Hematopoietic multipotent progenitor cell (in vitro differentiated cells): ENCODE data around the gene SPINDOC. TPM values are rescaled to one million over a fixed set of nuclear protein-coding genes. Genes with fewer than 3 reads are reported as not detected.
A peak's percentile ranks its signal among the peaks of the same experiment; 100 is the strongest.
"Not testable (repeated sequence)": the region's sequence is repeated elsewhere in the genome, so short reads cannot be mapped to it uniquely, and the experiment has no call there.

Source experiments
- DNase-seq, 3 donors: peaks; one replicate each; pipeline ENCODE4 v3.0.0-alpha.2; 2011 to 2015; ENCODE audit warnings: low read depth in 2 of 3, low spot score in 2 of 3
- total RNA-seq: library from RNA; depleted of rRNA; stranded (reverse); fragments of >200 nt; gene quantifications from one replicate; pipeline ENCODE4 v1.2.3, GENCODE V29; 2012

Gene SPINDOC, protein sequence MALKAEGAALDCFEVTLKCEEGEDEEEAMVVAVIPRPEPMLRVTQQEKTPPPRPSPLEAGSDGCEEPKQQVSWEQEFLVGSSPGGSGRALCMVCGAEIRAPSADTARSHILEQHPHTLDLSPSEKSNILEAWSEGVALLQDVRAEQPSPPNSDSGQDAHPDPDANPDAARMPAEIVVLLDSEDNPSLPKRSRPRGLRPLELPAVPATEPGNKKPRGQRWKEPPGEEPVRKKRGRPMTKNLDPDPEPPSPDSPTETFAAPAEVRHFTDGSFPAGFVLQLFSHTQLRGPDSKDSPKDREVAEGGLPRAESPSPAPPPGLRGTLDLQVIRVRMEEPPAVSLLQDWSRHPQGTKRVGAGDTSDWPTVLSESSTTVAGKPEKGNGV
- total RNA-seq: 21.3 TPM

DNA sequence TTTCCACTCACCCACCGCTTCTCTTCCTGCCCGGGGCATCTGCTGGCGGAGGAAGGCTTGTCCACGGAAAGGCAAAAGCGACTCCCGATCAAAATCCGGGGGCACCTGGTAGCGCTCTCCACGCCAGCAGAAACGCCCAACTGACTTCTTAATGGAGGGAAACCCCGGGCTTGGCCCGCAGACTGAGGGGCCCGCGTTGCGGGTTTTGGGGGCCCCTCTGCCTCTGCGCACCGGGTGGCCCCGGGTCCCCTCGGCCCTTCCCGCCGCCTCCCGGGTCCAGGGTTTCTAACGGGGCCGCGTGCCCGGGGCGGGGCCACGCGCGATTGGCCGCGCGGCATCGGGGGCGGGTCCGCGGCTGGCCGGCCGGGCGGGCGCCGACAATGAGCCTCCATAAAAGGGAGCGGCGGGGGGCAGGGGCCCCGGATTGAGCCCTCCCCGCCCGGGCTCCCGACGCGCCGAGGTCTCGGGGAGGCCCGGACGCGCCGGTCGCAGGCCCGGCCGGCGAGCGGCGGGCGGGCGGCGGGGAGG lies at the start of gene SPINDOC:
TSS of gene SPINDOC (plus strand) at position 422 of the 528 bp plus-strand sequence. CDS start 231 bp downstream, outside the sequence.
- DNase-seq: peak; percentile 22 to 61 (median 42)

DNA sequence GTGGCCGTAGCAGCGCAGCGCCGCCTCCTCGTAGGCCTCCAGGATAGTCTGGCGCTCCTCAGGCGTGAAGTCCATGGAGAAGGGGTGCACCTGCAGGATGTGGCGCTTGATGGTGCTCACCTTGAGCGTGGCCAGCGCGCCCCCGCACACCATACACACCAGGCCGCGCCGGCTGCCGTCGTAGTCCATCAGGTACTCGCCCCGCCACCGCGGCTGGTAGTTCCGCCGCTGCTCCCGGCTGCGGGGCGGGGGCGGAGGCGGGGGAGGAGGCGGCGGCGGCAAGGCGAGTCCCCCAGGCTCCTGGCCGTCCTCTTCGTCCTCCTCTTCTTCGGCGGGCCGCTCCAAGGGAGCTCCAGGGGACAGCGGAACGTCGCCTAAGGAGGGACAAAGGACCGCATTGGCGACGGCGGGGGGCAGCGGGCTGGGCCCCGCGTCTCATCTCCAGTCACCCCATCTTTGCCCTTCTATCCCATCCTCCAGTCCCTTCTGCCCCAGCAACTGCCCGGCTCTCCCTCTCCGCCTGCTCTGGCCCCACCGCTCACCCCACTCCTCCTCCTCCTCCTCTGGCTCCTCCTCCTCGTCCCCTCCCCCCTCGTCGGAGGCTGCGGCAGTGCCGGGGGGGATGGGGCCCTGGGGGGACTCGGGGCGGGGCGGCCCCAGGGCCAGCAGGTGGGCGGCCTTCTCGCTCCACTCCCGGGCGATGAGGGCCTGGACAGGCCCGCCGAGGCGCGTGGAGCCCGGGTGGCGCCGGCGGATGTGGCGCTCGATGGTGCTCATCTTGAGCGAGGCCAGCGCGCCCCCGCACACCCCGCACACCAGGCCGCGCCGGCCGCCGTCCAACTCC lies 49.5 kb upstream of the SPINDOC start:
- no peak for DNase-seq

DNA sequence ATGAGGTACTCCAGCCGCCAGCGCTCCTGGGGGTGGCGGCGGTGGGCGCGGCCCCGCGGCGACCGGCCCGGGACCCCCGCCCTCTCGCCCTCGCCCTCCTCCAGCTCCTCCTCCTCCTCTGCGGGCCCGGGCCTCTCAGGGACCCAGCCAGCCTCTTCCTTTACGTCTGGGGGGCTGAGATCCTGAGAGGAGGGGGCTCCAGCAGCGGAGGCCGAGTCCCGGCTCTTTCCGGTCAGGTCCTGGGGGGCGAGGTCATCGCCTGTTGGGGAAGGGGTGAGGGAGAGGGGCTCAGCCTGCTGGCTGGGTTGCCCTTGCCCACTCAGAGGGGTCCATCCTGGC lies 48.9 kb upstream of the SPINDOC start:
- no peak for DNase-seq

DNA sequence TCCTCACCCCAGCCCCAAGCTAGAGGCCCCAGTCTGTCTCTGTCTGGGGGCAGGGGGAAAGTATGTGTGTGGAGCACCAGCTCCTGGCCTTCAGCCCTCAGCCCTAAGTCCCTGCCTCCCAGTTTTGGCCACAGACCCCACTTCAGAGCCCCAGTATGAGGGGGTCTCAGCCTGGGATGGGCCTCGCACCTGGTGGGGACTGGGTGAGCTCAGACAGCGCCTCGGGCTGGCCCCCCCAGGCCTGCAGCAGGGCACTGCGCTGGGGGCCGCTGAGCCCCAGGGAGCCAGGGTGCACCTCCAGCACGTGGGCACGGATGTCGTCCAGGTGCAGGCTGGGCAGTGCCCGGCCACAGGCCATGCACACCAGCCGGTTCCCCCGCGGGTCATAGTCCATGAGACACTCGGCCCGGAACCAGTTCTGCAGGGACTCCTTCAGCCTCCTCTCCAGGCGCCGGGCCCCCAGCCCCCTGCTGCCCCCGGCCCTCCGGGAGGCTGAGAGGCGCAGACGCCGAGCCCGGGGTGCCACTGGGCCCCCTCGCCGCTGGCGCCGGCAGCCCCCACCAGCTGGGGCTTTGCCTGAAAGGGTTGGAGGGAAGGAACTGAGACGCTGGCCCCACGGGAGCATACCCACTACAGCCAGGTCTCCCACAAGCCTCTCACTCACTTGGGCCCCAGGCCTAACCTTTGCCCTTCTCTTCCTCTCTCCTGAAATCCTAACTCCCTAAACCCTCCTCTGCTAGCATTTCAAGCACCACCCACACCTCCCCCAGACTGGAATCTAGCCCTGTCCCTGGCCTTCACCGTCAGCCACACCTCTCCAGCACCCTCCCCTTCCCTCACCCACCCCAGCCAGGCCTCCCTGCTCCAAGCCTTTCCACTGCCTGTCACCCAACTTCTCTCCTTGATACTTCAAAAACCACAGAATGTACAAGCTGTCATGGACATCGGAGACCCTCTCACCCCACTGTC lies 48.3 kb upstream of the SPINDOC start:
- DNase-seq: no peak

DNA sequence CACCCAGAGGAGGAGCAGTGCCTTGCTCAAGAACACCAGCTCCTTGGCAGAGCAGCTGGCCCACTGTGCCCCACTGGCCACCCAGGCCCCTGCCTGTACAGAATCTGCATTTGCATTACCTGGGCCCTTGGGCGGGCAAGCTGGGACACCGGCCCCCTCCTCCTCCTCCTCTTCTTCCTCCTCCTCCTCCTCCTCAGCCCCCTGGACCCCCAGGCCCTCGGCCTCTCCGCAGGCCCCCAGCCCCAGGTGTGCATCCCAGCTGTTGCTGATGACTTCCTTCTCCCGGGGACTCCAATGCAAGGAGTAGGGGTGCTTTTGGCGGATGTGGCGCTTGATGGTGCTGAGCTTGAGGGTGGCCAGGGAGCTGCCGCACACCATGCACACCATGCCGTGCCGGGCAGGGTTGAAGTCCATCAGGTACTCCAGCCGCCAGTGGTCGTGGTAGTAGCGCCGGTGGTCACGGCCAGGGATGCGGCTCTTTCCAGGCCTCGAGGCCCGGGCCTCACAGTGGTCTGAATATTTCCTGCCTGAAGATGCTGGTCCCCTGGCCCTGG lies 47.5 kb upstream of the SPINDOC start:
- no peak for DNase-seq

DNA sequence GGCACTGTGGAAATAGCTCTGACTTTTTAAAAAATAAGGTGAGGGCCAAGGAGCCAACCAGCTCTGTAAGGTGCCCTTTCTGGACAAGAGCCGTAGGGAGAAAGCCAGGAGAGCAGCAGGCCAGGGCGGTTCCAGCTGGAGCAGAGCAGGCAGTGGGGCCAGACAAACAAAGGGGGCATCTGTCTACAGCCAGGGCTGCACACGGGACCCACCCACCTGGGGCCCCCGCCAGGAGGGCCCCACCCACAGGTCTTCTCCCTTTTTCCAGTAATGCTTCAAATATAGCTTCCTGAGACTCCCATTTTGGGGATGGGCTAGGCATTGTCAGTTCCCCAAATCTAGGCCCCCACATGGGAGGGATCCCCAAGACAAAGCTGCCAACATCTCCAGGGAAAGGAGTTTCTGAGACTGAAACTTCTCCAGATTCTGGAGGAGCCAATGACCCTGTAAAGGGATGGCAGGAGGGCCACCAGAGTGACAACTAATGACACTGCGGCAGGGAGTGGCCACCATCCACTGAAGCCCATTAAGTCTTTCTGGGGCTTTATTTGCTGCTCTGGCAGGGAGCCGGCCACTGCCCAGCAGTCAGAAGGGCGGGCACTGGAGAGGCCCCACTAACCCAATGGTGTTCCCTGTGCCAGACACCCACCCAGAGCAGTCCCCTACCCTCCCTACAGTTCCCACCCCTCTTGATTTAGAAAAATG lies 46.6 kb upstream of the SPINDOC start:
- no peak for DNase-seq

DNA sequence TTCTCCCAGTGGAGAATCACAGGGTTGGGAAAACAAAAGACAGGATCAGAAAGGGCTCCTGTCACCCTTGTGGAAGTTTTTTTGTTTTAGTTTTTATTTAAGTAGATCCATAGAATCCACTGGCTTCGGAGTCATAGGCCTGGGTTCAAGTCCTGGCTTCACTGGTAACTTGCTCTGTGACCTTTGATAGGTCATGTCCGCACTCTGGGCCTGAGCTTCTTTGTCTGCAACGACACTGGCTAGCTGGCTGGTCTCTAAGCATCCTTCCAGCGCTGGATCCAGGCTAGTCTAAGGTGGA lies 46.0 kb upstream of the SPINDOC start:
- DNase-seq: no peak

DNA sequence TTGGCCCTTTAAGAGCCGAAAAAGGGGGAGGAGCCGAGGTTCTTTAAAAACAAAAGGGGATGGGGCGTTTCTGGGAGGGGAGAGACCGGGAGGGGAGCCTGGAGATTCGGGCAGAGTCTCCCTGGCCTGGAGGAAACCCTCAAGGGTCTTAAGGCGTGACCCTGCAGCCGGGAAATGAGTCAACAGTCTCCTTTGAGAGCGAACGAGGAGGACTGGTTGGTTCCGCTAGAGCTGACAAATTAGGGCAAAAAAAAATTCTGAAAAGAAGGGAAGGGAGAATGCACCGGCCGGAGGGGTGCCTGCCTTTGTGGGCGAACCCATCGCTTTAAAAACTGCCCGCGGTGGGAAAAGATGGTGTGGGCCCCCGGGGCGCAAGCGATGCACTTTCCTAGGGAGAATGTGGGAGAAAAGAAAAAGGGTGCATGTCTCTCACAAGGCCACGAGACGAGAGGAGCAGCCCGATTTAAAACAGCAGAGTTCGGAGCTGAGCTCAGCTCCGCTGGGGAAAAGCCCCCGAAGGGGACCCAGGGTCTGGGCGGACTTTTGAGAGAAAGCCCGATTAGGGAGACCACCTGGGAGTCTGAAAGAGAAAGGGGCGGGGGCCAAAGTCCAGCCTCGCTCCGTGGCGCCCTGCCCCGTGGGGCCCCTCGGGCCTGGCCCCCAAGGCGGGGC lies 45.6 kb upstream of the SPINDOC start:
- peak in 2 of 3 donors; percentile 67 to 71 for DNase-seq

DNA sequence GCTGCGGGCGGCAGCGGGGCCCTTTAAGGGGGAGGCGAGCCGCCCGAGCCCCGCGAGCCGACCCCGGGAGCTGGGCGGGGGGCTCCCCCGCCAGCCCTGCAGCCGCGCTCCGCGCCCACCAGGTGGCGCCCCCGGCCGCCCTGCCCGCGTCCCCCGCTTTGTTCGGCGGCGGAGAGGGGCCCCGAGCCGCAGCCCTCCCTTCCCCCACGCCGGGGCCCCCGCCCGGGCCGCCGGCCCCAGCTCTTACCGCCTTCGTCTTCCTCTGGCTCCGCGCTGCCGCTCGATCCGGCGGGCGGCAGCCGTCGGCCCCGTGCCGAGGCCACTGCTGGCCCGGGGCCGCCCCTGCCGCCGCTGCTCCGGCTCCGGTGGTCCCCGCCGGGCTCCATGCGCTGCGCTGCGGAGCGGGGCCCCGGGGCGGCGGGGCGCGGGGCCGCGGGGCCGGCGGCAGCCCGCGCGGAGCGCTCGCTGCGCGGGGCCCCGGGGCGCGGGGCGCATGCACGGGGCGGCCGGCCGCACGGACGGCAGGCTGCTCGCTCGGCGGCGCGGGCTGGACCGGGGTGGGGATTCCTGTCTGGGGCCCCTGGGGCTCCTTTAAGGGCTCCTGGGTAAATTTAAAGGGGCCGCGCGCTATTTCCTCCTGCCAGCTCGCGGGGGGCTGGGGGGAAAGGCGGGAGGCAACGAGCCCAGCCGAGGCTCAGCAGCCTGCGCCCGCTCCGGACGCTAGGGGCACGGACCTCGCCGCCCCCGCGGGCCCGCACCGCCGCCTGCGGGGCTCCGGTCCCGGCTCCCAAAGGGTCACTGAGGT lies 44.8 kb upstream of the SPINDOC start, which contains the start of gene ZFTA:
TSS of gene ZFTA (minus strand) at position 539 of the 805 bp plus-strand sequence. CDS start at position 386, 153 bp downstream.
- DNase-seq: peak; percentile 40 to 74 (median 70)

DNA sequence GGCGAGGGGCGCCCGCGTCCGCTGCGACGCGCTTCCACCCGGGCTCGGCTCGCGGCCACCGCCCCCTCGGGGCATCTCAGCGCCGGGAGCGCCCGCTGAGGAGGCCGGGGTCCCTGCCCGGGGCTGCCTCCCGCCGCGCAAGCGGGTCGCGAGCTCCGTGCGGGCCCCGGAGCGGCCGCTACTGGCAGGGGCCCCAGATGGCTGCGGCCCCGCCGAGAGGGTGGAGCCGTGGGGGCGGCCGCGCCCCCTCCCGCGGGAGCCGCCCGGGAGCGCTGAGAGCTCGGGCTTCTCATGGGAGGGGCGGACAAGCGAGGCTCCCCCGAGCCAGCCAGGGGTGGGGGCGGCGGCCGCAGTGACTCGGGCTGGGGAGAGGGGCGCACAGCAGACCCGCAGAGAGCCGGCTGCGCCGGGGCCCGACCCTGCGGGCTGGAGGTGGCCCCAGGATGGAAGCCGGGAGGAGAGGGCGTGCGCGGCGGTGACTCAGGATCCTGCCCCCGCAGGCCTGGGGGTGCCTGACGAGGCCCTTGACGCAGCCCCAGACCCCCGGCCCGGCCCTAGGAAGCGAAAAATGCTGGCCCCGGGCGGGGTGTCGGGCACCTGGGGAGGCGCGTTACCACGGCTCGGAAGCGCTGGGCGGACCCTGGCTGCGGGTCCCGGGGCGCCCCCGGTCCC lies 44.1 kb upstream of the SPINDOC start:
- peak in 2 of 3 donors; percentile 45 to 53 for DNase-seq

DNA sequence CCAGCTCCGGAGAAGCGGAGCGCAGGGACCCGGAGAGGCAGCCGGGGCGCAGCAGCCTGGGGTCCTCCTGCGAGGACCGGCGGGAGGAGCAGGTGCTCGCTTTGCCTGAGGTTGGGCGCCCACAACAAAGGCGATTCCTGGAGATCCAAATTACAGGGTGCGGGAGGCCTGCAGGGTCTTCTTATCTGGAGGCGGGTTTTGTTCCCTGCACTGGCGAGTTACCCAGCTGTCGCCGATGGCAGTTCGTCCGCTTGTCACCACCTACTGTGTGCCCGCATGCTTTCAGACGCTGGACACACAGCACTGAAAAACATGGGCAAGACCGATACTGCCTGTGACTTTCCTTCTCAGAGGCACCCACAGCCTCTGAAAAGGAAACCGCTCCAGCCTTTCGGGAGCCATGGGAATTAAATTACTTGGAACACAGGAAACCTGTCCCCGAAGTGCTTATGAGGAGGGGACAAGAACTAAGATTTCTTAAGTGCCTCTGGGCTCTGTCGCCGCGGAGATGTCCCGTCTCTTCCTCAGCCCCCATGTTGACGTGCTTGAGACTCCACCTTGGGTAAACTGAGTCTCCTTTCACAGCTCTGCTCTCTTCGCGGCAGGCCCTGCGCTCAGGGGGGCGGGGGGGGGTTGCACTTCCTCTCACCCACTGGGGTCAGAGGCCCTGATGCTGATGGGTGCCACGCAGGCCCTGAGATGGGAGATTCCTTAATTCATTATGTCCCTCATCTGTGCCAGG lies 43.4 kb upstream of the SPINDOC start:
- no peak for DNase-seq

DNA sequence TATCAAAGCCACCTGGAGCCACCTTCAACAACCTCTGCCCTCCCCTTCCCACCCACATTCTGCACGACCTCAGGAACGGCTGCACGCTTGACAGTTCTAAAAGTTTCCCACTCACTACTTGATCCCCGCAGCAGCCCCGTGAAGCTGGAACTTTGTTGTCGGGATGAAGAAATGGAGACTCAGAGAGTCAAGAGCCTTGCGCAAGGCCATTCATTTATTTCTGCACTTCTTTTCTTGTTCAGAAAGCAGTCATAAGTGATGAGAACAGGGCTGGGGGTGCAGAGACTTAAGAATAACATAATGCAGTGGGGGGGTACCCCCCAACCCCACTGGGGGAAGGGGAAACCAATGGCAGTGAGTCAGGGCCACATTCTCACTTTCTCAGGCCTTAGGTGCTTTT lies 42.5 kb upstream of the SPINDOC start:
- no peak for DNase-seq

DNA sequence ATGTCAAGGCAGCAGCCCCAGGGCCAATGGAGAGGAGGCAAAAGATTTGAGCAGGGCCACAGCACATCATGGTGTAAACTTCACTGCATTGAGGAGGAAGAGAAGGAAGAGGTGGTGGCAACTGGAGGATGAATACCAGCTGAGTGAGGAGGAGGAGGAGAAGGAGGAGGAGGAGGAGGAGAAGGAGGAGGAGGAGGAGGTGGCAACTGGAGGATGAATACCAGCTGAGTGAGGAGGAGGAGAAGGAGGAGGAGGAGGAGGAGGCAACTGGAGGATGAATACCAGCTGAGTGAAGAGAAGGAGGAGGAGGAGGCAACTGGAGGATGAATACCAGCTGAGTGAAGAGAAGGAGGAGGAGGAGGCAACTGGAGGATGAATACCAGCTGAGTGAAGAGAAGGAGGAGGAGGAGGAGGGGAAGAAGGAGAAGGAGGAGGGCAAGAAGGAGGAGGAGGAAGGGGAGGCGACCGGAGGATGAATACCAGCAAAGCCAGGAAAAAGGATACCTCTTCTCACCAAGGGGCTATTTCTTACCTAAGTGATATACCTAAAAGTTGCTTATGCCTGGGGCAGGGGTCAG lies 41.4 kb upstream of the SPINDOC start:
- not testable (repeated sequence) for DNase-seq

DNA sequence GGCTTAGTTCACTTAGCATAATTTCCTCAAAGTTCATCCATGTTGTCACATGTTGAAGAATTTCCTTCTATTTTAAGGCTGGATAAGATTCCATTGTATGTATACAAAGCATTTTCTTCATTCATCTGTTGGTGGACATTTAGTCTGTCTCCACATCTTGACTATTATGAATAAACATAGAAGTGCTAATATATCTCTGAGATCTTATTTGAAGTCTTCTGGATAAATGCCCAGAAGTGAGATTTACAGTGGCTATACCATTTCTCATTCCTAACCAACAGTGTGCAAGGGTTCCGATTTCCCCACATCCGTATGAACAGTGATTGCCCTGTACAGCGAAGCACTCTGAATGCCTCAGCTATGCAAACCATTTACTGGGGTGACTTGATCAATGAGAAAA lies 38.1 kb upstream of the SPINDOC start:
- no peak for DNase-seq

DNA sequence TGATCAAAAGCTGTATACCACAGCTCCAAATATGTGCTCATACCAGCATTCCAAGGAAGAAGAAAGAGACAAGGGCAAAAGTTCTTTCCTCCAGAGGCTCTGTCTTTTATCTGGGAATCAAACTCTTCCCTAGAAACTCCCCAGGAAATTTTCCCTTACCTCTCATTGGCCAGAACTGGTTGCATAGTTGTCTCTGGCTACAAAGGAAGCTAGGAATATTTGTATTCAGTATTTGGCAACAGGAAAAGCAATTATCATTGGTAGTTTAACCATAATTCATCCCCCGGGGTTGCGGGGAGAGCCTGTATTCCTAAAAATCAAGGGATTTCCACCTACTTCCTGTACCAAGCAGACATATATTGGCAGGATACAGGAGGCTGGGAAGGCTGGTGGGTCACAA lies 34.2 kb upstream of the SPINDOC start:
- no peak for DNase-seq

DNA sequence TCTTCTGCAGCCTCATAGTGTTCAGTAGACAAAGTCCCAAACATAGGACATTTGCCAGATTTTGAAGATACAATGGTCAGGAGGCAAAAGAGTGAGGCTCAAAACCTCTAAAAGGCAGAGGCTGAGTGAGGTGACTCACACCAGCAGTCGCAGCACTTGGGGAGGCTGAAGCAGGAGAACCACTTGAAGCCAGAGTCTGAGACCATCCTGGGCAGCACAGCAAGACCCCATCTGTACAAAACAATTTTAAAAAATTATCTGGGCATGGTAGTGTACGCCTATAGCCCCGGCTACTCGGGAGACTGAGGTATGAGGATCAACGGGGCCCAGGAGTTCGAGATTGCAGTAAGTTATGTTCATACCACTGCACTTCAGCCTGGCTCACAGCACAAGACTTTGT lies 30.5 kb upstream of the SPINDOC start:
- no peak for DNase-seq
